Gastrocnemius medialis (tissue), 4 donors: ENCODE measurements around the gene MAN2A1.

Source experiments
- CTCF ChIP-seq, 5 experiments: fragments of 450-650 bp in 3 of 5; fragments of 200-600 bp in 2 of 5; sonication (generic) in 2 of 5; IDR thresholded peaks in 4 of 5; conservative IDR thresholded peaks in 1 of 5; 1 replicate in 4 of 5; 2 replicates in 1 of 5; pipeline ENCODE4 v1.5.1; 2016 to 2019; ENCODE audit warnings: antibody characterized with exemption in 5 of 5, mild to moderate bottlenecking in 3 of 5, moderate library complexity in 3 of 5
- POLR2A ChIP-seq, 2 donors: fragments of 450-650 bp; IDR thresholded peaks; one replicate each; pipeline ENCODE4 v1.6.1; 2017; ENCODE audit warnings: antibody characterized with exemption in 2 of 2, mild to moderate bottlenecking in 2 of 2, moderate library complexity in 2 of 2

- TF ChIP-seq CTCF (IDR thresholded peaks at IDR 0.05 in 4 of 5, conservative IDR thresholded peaks at IDR 0.05 in 1 of 5) (no peak), POLR2A (IDR thresholded peaks at IDR 0.05) (peak; percentile 94 to 95)
Measured at GRCh38 chr5:109688970-109689739, 572 bp upstream of the MAN2A1 start.
